ENCODE results near the gene CEL. TPM values are rescaled to one million over a fixed set of nuclear protein-coding genes. Genes with fewer than 3 reads are reported as not detected.

CEL gene
- total and polyA plus RNA-seq, 2 donors (not counting 3 experiments of a cell fraction or from before 2014, with no cell fraction given): 0.92 to 1.1 TPM

- dilution Hi-C loops (cut with MboI; ENCODE audit: extremely low pct_ligation_motif_present, low sequenced_read_pairs): no loop called here
- TF ChIP-seq FOS (IDR thresholded peaks at IDR 0.05; ENCODE audit: borderline replicate concordance, insufficient read depth, low read length): no peak
- no peak for TF ChIP-seq EZH2 (IDR thresholded peaks at IDR 0.05; ENCODE audit: borderline replicate concordance, low read depth, low read length, severe bottlenecking)
- TF ChIP-seq, protein P1, sequence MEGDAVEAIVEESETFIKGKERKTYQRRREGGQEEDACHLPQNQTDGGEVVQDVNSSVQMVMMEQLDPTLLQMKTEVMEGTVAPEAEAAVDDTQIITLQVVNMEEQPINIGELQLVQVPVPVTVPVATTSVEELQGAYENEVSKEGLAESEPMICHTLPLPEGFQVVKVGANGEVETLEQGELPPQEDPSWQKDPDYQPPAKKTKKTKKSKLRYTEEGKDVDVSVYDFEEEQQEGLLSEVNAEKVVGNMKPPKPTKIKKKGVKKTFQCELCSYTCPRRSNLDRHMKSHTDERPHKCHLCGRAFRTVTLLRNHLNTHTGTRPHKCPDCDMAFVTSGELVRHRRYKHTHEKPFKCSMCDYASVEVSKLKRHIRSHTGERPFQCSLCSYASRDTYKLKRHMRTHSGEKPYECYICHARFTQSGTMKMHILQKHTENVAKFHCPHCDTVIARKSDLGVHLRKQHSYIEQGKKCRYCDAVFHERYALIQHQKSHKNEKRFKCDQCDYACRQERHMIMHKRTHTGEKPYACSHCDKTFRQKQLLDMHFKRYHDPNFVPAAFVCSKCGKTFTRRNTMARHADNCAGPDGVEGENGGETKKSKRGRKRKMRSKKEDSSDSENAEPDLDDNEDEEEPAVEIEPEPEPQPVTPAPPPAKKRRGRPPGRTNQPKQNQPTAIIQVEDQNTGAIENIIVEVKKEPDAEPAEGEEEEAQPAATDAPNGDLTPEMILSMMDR (IDR thresholded peaks at IDR 0.05; ENCODE audit: extremely low read depth in 1 of 2, insufficient read depth in 1 of 2, low read depth in 1 of 2, low read length in 2 of 2): no peak
- TF ChIP-seq JUN (IDR thresholded peaks at IDR 0.05; ENCODE audit: borderline replicate concordance, insufficient read depth, insufficient read length, low read depth): no peak
- no peak for TF ChIP-seq MYC (IDR thresholded peaks at IDR 0.05; ENCODE audit: low read depth, low read length)
- TF ChIP-seq POLR2AphosphoS5 (IDR thresholded peaks at IDR 0.05; ENCODE audit: insufficient read depth, low read depth, low read length): no peak
- TF ChIP-seq MAX (IDR thresholded peaks at IDR 0.05; ENCODE audit: insufficient read depth, insufficient read length): no peak
- TF ChIP-seq POLR2A (IDR thresholded peaks at IDR 0.05; ENCODE audit: low read depth, low read length): no peak
- no peaks in the 10 kb centered on the region for H3K9me1 ChIP-seq (replicated peaks; ENCODE audit: control insufficient read depth, extremely low read depth, insufficient read depth, low read length)
- POLR2A ChIA-PET: no interaction called here
- no peak overlapping the region for H2AFZ ChIP-seq (ENCODE audit: low read depth, low read length)
- H3K9me3 ChIP-seq (replicated peaks; ENCODE audit: control insufficient read depth, insufficient read depth, low read length): no peaks in the 10 kb centered on the region
- FAIRE-seq (no peak), DNase-seq (ENCODE audit: low read depth, low spot score) (no peak)
- no TSS peak for BruUV-seq (replicated peaks)
- H3K4me2 ChIP-seq (ENCODE audit: insufficient read depth, low read length): no peak overlapping the region
- CTCF ChIA-PET: no interaction called here
- H3K4me3 ChIP-seq (replicated peaks in 1 of 3; ENCODE audit: insufficient read depth in 1 of 3, low read depth in 1 of 3, low read length in 3 of 3): no peak overlapping the region
- no peaks in the 10 kb centered on the region for H3K4me1 ChIP-seq (ENCODE audit: control insufficient read depth, extremely low read depth, insufficient read depth, low read length)
- intact Hi-C loops (cut with micrococcal nuclease): no loop called here
- H3K9ac ChIP-seq (replicated peaks; ENCODE audit: extremely low read depth, insufficient read depth, low read length): no peak overlapping the region
- no peaks in the 10 kb centered on the region for H4K20me1 ChIP-seq (replicated peaks; ENCODE audit: control insufficient read depth, extremely low read depth, insufficient read depth, low read length)
- H3K27ac ChIP-seq (ENCODE audit: insufficient read depth, low read depth, low read length): no peak overlapping the region
- no peaks in the 10 kb centered on the region for H3K36me3 ChIP-seq (ENCODE audit: control insufficient read depth in 2 of 2, extremely low read depth in 1 of 2, insufficient read depth in 2 of 2, low read length in 2 of 2)
- peaks cover 3 to 6% of the 10 kb centered on the region in 2 experiments for H3K27me3 ChIP-seq (ENCODE audit: control insufficient read depth in 2 of 2, insufficient read depth in 2 of 2, low read length in 2 of 2)
- no peaks in the 10 kb centered on the region for H3K79me2 ChIP-seq (ENCODE audit: control insufficient read depth, insufficient read depth, low read length)
Measured at GRCh38 chr9:133073086-133074014, 11.6 kb downstream of the CEL start.

All from endothelial cell of umbilical vein (primary cell).